HFF-Myc (cell line): ENCODE data around the gene SUSD4.

ENCODE experiments used
- DNase-seq: peaks from one replicate; pipeline ENCODE4 v3.0.0-alpha.2; 2011; ENCODE audit warnings: low read depth; ENCODE audit errors: extremely low read depth
- H3K4me3 ChIP-seq: replicated peaks from 2 replicates; pipeline ENCODE4 v1.5.1; 2011; ENCODE audit warnings: low read depth, mild to moderate bottlenecking, control low read depth, low read length
- TF ChIP-seq, protein P1 (sequence below): IDR thresholded peaks from 2 replicates; pipeline ENCODE4 v1.5.1; 2012; ENCODE audit warnings: mild to moderate bottlenecking, low read depth, low read length, control low read depth; ENCODE audit errors: missing control alignments

SUSD4 gene

DNA sequence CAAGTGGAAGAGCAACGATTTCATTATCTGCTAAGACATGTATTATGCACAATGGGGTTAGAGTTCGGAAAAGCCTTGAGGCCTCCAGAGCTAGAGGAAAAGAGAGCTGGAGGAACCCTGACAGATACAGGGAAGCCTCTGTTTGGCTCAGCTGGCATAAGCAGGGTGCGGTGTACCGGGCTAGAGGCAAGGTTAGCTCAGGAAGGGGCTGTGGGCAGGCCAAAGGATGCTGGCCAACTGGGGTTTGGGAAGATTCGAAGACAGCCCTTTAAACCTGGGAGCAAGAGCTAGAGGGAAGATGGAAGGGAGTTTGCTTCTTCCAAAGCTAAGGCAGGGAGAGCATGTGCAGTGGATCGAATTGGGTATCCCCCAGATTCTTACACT, 113.4 kb downstream of the SUSD4 start:
- H3K4me3 ChIP-seq: no peak overlapping the region
- TF ChIP-seq, protein P1, sequence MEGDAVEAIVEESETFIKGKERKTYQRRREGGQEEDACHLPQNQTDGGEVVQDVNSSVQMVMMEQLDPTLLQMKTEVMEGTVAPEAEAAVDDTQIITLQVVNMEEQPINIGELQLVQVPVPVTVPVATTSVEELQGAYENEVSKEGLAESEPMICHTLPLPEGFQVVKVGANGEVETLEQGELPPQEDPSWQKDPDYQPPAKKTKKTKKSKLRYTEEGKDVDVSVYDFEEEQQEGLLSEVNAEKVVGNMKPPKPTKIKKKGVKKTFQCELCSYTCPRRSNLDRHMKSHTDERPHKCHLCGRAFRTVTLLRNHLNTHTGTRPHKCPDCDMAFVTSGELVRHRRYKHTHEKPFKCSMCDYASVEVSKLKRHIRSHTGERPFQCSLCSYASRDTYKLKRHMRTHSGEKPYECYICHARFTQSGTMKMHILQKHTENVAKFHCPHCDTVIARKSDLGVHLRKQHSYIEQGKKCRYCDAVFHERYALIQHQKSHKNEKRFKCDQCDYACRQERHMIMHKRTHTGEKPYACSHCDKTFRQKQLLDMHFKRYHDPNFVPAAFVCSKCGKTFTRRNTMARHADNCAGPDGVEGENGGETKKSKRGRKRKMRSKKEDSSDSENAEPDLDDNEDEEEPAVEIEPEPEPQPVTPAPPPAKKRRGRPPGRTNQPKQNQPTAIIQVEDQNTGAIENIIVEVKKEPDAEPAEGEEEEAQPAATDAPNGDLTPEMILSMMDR: no peak
- DNase-seq: no peak

DNA sequence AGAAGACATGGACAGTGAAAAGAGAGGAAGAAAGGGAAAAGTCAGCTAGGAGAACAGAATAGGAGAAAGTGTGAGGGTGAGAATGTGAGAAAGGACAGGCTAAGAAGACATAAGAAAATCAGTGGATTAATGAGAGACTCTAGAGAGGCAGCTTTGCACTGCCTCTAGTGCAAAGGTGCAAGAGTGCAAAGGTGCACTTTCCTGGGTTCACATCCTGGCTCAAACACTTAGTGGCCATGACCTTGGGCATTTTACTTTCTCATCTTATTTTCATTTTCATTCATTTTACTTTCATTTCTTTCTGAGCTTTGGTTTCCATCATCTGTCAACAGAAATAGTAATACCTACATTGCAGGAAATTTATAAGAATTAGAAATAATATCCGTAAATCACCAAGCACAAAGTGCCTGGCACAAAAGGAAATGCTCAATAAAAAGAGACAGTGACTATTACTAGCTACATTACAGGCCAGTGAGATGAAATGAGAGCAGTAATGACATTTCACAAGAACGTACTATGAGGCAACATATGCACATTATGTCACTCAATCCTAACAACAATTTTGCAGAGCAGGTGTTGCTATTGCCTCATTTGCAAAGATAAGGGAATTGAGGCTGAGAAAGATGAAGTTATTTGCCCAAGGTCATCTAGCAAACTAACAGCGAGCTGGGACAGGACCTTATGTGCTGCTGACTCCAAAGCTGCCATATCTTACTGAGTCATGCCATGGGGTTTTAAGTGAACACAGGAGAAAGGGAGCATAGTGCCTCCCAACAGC, 113.9 kb downstream of the SUSD4 start:
- TF ChIP-seq, protein P1: no peak
- no peak overlapping the region for H3K4me3 ChIP-seq

DNA sequence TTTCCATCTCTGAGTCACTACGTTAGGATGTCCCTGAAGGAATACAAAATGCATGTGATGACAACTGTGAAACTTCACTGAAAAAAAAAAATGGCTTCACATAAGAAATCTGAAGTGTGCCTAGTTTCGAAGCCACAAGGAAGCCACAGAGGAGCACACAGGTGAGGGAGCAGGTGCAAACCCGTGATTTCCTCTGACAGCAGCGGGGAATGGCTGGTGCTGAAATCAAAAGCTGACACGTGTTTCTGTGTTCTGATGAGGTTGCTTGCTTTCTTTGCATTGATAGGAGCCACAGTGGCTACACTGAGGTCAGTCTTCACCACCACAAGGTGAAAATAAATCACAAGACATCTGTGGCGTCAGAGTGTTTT, 115.2 kb downstream of the SUSD4 start:
- no peak overlapping the region for H3K4me3 ChIP-seq
- TF ChIP-seq, protein P1: no peak
- no peak for DNase-seq

More for the DNA sequence above, 113.9 kb downstream of the SUSD4 start:
- no peak for DNase-seq

DNA sequence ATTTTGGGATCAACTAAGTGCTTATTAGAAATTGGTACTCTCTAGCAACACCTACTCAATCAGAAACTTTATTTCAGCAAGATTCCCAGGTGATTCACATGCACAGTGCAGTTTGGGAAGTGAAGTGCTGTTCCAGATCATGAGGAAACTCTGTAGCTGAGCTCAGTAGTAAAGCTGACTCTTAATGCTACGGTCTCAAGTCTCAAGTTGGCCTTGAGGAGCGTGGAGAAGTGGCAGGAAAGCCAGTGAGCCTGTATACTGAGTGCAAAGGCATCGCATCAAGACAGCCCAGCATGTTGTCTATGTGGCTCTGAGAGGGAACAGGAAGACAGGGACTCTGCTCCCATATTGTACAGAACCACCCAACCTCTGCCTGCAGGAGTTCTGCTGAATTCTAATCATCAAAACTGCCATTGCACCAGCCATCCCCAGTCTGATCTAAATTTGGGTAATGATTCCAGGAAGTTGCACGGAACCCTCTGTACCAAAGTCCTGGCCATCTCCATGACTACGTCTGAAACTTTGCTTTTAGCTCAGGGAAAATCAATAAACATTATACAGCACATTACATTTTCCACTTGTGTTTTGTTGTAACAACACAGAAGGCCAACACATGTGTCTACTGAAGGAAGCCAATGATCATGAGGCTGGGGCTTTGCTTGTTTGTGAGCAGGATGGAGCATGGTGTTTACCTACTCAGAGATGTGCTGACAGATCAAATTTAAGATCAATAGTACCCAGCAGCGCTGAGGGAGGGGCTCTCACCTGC, 115.8 kb downstream of the SUSD4 start:
- TF ChIP-seq, protein P1: no peak
- no peak overlapping the region for H3K4me3 ChIP-seq
- no peak for DNase-seq

DNA sequence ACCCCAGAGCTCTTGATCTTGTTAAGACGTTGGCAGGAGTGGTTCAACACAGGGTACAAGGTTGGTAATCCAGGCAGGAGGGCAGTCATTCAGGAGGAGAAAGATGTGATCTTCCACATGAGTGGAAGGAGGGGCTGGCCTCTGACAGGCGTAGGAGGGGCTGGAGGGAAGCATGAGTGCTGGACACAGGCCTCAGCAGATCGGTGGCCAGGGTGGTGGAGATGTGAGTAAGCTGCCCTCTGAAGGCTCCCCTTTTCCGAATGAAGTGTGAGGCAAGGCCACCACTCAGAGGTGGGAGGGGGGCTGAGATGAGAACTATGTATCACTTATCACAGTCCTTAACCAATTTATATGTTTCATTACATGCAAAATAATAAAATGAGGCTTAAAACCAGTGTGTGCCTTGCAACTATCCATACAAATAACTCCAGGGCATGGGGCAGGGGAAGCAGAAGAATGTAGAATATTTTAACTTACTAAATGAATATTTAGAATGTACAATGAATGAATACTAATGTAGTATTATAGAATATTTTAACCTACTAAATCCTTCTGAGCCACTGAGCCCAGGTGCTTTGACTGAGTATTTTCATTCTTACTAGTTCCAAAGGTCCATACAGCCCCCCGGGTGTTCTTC, 117.4 kb downstream of the SUSD4 start:
- H3K4me3 ChIP-seq: no peak overlapping the region
- TF ChIP-seq, protein P1: no peak
- DNase-seq: no peak

DNA sequence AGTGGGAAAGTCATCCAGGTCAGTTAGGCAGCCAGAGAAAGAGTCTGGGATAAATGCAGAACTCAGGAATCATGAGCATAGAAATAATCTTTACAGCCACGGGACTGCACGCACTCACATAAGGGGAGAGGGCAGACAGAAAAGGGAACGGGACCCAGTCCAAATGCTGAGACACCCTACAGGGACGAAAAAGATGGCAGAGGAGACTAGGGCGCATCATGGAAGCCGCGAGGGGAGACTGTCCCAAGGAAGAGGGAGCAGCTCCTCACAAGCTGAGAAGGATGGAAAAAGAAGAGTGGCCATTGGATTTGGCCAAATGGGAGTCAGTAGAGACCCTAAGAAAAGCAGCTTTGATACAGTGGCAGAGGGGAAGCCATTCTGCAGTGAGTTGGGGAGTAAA, 118.0 kb downstream of the SUSD4 start:
- TF ChIP-seq, protein P1: no peak
- H3K4me3 ChIP-seq: no peak overlapping the region
- DNase-seq: no peak
